HG03520 (cell line): Measurements from ENCODE around the gene BASP1.
"Not testable (repeated sequence)": the region's sequence is repeated elsewhere in the genome, so short reads cannot be mapped to it uniquely, and the experiment has no call there.

ENCODE experiments used
- ATAC-seq: cut with Tn5 transposase; IDR thresholded peaks from one replicate; pipeline ENCODE4 v1.9.1; 2021; ENCODE audit warnings: mild to moderate bottlenecking, moderate library complexity; ENCODE audit not compliant: unreplicated experiment

BASP1 gene

DNA sequence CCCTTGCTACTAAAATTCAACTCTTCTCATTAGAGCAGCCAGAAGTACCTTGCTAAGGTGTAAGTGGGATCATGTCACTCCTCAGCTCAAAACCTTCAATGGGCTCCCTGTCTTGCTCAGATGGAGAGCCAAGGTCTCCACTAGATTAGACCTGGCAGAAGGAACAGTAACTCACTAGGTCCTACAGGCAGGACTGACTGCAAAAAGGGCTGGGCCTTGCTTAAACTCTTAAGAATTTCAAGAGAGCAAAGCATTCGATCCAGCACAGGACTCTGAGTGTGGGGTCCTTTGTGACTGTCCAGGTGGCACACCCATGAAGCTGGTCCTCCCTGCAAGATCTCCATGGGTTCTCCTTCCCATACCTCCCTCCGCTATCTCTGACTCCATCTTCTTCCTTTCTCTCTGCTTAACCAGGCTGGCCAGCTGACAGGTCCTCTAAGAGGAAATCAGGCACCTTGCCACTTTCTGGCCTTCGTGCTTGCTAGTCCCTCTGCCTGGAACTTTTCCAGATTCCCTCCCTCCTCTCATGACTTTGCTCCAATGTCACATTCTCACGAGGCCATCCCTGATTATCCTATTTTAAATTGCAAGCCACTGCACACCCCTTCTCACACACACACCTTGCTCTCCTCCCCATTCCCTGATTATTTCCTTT is 70.2 kb downstream of the BASP1 start:
- no peak for ATAC-seq

DNA sequence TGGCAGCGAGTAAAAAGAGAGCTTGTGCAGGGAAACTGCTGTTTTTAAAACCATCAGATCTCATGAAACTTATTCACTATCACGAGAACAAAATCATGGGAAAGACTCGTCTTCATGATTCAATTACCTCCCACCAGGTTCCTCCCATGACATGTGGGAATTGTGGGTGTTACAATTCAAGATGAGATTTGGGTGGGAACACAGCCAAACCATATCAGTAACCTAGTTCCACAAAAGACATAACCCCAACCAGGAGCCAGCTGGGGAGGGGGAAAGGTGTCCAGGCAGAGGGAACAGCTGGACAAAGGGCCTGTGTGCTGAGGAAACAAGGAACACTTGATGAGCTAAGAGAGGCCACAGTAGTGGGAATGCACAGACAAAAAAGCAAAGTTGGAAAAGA is 71.1 kb downstream of the BASP1 start:
- no peak for ATAC-seq

DNA sequence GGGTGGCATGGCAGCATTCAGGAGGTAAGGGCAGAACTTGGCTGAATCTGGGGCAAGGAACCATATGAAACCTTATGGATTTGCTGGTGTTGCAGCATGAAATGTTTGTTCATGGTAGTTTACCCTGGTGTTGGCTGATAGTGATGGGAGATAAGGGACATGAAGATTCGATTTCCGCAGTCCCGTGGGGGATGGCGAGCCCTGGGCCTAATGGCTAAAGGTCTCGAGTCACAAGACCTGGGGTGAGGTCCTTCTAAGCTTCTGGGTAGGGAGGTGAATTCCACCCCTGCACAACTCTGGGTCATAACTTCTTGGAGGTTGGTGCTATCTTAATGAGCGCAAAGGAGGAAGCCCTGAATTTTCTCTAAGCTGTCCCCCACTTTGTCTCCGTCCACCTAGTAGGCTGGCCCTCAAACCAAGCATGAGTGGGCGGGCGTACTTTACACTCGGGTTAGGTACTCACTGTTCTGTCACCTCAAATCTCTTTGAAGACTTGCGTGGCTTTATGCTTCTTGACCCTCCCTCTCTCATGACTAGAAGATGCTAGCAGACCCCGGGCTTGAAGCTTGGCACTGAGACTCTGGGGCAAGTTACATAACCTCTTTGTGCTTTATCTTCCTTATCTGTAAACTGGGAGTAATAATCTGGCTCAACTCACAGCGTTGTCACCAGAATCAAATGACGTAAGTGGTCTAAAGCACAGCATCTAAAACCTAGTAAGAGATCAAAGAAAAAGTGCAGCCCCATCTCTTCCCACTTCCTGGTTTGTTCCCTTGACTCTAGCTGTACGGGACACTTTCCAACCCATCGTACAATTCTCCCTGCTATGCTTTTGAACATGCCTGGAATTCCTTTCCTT is 72.5 kb downstream of the BASP1 start:
- ATAC-seq: no peak

DNA sequence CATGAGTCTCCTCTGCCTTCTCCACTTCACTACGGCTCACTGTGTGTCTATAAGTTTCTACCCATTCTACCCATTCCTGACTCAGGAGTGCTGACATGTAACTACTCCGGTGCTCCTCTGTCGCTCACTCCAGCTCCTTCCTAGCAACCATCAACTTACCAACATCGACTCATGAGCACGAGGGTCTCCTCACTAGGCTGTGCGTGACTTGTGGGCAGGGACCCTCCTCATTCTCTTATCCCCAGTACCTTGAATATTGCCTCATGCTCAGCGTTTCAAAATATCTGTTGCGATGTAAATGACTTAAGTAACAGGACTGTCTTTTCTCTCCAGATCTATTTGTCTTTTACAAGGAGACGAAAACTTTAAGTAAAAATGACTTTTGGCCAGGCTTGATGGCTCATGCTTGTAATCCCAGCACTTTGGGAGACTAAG is 73.1 kb downstream of the BASP1 start:
- no peak for ATAC-seq

DNA sequence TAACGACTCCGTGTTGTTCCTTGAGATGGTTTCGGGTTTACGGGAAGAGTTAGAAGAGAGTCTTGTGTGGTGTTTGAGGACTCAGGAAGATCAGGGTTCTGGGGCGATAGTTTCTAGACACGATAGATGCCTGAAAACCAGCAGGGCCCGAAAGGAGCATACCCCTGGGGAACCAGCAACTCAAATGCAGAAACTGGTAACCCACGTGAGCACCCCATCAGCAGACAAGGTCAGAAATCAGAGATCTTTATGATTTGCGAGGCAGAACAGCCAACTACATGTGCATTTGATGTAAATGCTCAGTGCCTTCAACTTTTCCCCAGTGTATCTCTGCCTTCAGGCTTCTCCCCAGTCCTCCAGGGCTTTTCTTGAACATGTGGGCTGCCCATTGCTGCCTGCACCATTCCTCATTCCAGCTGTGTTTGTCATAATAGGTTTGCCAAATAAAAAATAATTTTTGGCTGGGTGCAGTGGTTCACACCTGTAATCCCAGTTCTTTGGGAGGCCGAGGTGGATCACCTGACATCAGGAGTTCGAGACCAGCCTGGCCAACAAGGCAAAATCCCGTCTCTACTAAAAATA is 75.1 kb downstream of the BASP1 start:
- ATAC-seq: no peak

DNA sequence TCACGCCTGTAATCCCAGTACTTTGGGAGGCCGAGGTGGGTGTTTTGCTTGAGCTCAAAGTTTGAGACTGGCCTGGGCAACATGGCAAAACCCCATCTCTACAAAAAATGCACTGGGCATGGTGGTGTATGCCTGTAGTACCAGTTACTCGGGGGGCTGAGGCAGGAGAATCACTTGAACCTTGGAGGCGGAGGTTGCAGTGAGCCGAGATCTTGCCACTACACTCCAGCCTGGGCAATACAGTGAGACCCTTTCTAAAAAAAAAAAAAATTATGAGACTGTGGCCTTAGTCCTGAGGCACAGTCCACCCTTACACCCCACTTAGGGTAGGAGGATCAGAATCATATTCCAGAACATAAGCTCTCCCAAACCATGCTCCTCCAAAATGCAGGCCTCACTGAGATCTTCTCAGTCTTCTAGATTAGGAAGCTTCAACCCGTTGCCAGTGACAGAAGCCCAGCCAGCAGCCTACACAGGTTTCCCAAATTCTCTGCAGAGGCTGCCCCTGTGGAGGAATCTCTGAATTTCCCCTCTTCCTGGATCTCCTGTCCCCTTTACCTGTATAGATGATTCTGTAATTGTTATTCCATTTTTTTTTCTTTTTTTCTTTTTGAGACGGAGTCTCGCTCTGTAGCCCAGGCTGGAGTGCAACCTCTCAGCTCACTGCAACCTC is 77.3 kb downstream of the BASP1 start:
- ATAC-seq: no peak

DNA sequence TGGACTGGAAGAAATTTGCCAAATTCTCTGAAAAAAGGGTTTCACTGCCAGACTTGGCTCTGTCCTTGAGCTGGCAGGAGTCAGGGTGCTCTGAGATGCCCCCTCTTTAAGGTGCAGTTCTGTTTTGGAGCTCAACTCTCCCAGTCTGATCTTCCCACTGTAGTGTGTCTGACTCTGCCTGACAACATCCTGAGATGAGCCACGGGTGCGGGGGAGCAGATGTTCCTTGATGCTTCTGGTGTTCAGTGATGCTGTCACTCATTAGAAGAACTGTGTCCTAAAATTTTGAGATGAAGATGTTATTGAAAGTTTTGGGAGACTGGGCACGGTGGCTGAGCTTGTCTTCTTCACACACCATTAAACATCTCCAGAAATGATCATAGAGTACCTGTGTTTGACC is 78.2 kb downstream of the BASP1 start:
- ATAC-seq: no peak

DNA sequence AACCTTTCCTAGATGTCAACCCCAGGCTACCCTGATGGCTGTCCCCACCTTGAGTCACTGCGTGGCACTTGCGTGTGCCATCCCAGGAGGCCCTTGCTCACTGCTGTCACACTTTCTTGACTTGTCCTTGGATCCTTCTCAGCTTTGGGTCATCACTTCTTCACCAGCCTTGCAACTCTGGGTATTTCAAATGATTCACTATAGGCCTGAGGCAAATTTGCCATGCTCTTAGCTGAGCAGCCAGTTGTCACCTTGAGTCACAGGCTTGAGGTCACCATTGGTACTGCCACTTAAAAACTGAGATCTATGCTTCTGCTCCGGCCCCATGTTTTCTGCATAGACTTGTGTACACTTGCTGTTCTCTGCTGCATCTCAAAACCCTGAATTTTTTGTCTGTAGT is 84.7 kb downstream of the BASP1 start:
- no peak for ATAC-seq

DNA sequence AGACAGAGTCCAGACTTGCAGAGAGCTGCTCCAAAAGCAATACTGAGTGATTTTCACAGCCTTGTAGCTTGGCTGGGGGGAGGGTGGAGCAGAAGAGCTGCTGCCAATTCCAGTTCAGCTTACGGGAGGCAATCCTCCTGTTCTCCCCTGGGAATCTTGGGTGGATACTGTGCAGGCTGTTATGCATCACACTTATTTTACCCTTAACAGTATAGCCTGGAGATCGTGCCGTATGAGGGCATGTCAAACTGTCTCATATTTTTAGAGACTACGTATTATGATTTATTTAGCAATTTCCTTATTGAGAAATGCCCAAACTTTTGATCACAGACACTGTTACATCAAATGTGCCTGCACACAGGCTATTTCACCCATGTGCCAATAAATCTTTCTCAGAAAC is 85.2 kb downstream of the BASP1 start:
- no peak for ATAC-seq

DNA sequence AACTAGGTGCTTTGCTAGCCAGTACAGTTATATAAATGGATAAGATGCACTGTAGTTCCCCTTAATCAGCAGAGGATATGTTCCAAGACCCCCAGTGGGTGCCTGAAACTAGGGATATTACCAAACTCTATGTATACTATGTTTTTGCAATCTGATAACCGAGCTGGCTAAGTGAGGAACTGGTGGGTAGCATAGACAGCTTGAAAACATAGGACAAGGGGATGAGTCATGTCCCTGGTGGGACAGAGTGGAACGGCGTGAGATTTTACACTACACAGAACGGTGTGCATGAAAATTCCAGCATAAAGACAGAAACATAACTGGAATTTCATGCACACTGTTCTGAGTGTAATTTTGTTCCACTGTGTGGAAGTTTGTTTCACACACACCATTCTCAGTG is 86.9 kb downstream of the BASP1 start:
- no peak for ATAC-seq

DNA sequence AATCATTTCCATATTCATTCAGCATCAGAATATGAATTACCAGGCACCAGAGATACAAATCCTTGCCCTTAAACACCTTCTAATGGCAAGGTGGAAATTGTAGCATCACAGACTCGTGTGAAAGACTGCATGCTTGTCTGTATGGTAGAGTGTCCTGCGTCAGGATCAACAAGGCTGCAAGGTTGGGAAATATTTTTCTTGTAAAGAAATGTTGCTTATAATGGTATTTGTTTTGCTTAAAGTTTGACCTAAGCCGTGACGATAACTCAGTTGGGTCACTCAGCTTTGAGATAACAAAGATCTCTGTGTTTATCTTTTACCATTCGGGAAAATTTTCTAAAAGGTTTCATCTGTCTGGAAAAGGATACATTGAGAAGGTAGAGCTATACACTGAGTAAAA is 87.6 kb downstream of the BASP1 start:
- ATAC-seq: no peak

DNA sequence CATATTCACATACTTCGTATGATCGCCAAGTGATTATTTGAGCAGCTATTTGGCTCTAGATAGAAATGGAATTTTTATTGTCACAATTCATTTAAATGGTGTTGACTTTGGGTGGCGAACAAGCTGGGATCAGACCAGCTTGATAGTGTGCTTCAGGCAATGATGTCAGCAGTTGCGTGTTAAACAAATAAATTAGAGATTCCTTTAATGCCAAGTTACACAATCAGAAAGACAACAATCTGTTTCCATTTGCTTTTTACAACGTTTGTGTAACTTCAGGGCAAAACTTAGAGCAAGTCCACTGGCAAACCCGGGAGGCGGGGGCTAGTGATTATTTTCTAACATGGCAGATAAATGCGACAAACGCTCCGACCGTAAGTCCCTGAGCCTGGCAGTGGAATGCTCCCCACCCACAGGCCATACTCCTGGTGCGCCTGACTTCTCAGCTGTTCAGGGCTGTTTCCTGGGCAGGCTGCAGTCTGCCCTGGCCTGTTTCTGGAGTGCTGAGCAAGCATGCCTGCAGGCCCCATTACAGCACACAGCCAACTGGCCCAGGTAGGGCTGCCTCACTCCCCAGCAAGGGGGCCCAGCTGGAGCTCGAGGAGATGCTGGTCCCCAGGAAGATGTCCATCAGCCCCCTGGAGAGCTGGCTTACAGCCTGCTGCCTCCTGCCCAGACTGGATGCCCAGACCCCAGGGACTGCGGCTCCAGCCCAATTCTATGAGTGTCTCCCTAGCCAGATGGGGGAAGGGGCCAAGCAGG is 88.7 kb downstream of the BASP1 start:
- ATAC-seq: no peak

DNA sequence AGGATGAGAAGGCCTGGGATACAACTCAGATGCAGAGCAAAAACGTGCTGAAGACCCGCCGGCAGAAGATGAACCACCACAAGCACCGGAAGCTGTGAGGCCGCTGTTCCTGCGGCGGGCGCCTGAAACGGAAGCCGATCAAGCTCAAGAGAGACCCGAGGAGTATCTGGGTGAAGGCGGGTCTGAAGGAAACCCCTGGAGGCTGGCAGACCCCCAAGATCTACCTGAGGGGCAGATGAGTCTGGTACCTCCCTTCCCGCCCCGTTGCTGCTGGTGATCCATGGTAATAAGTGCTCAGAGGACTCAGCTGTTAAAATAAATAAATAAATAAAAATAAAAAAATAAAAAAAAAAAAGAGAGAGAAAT is 89.3 kb downstream of the BASP1 start:
- ATAC-seq: no peak

DNA sequence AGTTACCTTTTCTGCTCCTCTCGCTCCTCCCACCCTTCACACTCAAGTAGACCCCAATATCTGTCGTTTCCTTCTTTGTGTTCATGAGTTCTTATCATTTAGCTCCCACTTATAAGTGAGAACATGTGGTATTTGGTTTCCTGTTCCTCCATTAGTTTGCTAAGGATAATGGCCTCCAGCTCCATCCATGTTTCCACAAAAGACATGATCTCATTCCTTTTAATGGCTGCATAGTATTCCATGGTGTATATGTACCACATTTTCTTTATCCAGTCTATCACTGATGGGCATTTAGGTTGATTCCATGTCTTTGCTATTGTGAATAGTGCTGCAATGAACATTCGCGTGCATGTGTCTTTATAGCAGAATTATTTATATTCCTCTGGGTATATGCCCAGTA is 90.0 kb downstream of the BASP1 start:
- not testable (repeated sequence) for ATAC-seq

DNA sequence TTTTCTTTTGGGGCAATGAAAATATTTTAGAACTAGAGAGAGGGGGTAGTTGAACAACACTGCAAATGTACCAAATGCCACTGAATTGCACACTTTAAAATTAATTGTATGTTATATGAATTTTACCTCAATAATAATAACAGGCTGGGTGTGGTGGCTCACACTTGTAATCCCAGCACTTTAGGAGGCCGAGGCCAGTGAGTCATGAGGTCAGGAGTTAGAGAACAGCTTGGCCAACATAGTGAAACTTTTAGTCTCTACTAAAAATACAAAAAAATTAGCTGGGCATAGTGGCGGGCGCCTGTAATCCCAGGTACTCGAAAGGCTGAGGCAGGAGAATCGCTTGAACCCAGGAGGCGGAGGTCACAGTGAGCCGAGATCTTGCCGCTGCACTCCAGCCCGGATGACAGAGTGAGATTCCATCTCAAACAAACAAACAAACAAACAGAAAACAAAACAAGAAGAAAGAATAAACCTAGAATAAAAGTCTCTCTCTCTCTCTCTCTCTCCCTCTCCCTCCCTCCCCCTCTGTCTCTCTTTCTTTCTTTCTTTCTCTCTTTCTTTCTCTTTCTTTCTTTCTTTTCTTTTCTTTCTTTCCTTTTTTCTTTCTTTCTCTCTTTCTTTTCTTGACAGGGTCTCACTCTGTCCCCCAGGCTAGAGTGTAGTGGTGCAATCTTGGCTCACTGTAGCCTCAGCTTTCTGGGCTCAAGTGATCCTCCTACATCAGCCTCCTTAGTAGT is 91.1 kb downstream of the BASP1 start:
- no peak for ATAC-seq

DNA sequence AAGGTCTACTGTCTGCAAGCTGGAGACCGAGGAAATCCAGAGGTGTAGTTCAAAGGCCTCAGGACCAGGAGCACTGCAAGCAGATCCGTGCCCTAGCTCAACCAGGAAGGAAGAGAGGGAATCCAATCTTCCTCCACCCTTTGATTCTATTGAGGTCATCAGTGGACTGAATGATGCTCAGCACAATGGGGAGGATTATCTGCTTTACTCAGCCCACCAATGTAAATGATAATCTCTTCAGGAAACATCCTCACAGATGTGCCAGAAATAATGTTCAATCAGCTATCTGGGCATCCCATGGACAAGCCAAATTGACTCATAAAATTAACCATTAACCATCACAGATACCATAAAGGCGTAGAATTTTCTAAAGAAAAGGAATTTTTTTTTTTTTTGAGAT is 92.0 kb downstream of the BASP1 start:
- no peak for ATAC-seq

DNA sequence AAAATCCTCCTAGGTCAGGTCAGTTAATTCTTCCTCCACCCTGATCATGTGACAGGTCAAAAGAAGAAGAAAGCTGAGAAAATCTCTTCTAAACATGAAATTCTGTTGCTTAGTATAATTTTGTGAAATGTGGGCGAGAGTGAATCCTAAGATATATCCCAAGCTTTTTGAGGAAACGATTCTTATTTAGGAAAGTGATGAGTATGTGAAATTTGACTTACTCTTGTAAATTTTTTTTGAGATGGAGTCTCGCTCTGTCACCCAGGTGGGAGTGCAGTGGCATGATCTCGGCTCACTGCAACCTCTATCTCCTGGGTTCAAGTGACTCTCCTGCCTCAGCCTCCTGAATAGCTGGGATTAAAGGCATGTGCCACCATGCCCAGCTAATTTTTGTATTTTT is 93.1 kb downstream of the BASP1 start:
- ATAC-seq: not testable (repeated sequence)

DNA sequence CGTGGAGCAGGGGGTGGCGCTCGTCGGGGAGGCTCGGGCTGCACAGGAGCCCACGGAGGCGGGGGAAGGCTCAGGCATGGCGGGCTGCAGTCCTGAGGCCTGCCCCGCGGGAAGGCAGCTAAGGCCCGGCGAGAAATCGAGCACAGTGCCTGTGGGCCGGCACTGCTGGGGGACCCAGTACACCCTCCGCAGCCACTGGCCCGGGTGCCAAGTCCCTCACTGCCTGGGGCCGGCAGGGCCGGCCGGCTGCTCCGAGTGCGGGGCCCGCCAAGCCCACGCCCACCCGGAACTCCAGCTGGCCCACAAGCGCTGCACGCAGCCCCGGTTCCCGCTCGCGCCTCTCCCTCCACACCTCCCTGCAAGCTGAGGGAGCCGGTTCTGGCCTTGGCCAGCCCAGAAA is 94.4 kb downstream of the BASP1 start:
- not testable (repeated sequence) for ATAC-seq

DNA sequence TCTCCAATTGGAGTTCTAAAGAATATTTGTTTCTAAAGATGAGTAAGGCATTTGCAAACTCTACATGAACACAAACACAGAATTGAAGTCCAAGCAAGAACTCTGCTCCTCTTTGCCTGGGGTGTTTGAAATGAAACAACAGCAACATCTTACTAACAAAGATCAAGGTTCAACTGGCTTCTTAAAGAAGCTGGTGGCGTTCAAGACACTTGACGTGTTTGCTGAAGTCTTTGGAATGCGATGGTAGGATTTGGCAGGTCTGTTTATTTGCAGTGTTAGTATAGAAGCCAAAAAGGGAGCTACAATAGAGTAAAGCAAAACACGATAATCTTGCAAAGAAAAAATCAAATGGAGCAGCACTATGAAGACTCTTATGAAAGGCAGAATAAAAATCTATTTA is 94.9 kb downstream of the BASP1 start:
- no peak for ATAC-seq

DNA sequence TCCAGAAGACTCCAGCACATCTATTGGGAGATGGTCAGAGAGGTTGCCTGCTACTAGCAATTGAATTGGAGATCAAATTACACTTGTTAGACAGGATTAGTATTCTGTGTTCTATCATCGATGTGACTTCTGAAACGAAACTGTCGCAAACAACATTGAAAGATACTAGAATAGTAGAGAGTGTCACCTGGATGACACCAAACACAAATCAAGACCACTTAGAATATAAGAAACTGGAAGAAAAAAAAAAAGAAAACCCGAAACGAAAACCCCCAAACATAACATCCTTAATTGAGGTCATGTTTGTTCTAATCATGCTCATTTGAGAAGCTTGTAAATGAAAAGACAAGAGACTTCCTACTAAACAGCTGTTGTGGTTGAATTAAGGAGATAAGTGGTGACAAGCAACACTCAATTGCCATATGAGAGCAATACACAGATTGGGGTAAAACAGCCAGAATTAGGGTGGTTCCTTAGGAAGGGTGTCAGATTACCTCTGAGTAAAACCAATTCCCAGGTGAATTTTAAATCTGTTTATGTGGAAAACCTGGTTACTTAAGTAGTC is 97.6 kb downstream of the BASP1 start:
- no peak for ATAC-seq
